Vagina (tissue), 2 donors: Measurements from ENCODE around the gene XAF1. TPM values are rescaled to one million over a fixed set of nuclear protein-coding genes. Genes with fewer than 3 reads are reported as not detected.

ENCODE experiments used
- DNase-seq, 2 donors: peaks; one replicate each; pipeline ENCODE4 v3.0.0-alpha.2; 2017; ENCODE audit errors: extremely low spot score in 2 of 2
- H3K27ac ChIP-seq: fragments of 200-600 bp; sonication (generic); one replicate; pipeline ENCODE4 v1.5.1; 2019
- H3K27me3 ChIP-seq: fragments of 200-600 bp; sonication (generic); one replicate; pipeline ENCODE4 v1.5.1; 2019
- H3K36me3 ChIP-seq, 2 donors: fragments of 200-600 bp; sonication (generic); one replicate each; pipeline ENCODE4 v1.5.1; 2017 to 2019
- H3K4me1 ChIP-seq: fragments of 200-600 bp; sonication (generic); one replicate; pipeline ENCODE4 v1.5.1; 2019
- H3K4me3 ChIP-seq, 2 donors: fragments of 200-600 bp; sonication (generic); 1 replicate in 1 of 2; 2 replicates in 1 of 2; pipeline ENCODE4 v1.5.1; 2016 to 2019
- H3K9me3 ChIP-seq: fragments of 200-600 bp; sonication (generic); one replicate; pipeline ENCODE4 v1.5.1; 2019
- POLR2A ChIP-seq, 2 donors: fragments of 450-650 bp; IDR thresholded peaks; one replicate each; pipeline ENCODE4 v1.6.1; 2017; ENCODE audit warnings: antibody characterized with exemption in 2 of 2, mild to moderate bottlenecking in 2 of 2, moderate library complexity in 2 of 2
- POLR2AphosphoS5 ChIP-seq, 2 donors: sonication (generic); formaldehyde crosslinking; IDR thresholded peaks; one replicate each; pipeline ENCODE4 v1.9.0; 2017; ENCODE audit warnings: antibody characterized with exemption in 2 of 2, mild to moderate bottlenecking in 2 of 2, low read depth in 1 of 2; ENCODE audit not compliant: insufficient read depth in 1 of 2
- intact Hi-C: fragments of 100-400 bp; cut with DNase I; formaldehyde crosslinking; loops from one replicate; pipeline ENCODE4 v1.15.1; 2023
- total RNA-seq: library from RNA; depleted of rRNA; stranded (reverse); fragments of >200 nt; gene quantifications from one replicate; pipeline ENCODE4 v1.2.3, GENCODE V29; 2016
- TF ChIP-seq, protein P1 (sequence below), 3 experiments: fragments of 450-650 bp in 2 of 3; fragments of 200-600 bp in 1 of 3; sonication (generic) in 1 of 3; IDR thresholded peaks; one replicate each; pipeline ENCODE4 v1.5.1; 2017 to 2019; ENCODE audit warnings: antibody characterized with exemption in 3 of 3, mild to moderate bottlenecking in 2 of 3, moderate library complexity in 2 of 3

The XAF1 gene
- total RNA-seq, 1 donor from 2014 or later = 43.0 TPM

DNA sequence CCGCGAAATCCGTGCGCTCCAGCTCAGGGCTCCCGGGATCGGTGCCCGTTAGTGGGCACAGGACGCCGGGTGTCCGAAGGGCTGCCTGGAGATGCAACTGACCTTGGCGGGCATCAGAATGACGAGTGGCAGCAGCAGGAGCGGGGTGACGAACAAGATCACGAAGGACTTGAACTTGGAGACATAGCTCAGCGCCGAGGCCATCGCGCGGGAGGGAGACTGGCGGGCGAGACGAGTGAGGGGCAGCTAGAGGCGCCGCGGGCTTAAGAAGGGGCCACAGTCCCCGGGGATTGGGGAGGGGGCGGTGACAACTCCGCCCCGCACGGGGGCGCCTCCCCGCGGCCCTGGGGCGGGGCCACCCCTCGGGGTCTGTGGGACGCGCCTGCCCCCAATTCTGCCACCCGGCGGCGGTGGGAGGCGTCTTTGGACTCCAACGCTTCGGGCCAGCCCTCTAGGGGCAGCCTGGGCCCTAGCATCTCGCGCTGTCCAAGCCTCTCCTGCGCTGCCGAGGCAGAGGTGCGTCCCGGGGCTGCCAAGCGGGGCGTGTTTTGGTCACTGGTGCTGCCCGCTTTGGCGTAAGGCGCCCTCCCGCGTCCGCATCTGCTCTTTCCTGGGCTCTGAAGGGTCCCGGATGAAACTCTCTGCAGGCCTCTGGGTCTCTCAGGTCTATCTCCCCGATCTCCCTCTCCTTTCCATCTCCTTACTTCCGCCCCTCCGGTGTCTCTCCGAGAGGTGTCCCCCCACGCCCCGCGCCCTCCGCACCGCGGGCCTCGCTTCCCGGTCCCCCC is 42.5 kb upstream of the XAF1 start, which contains the start of gene SLC13A5:
Gene SLC13A5 (minus strand): TSS at position 240 of the 788 bp plus-strand sequence. CDS start 36 bp downstream, at position 204.
- H3K9me3 ChIP-seq = no peaks in the 10 kb centered on the region
- intact Hi-C loops = no loop called here
- TF ChIP-seq POLR2AphosphoS5 (IDR thresholded peaks at IDR 0.05; ENCODE audit: insufficient read depth in 1 of 2, low read depth in 1 of 2) (no peak), POLR2A (IDR thresholded peaks at IDR 0.05) (no peak)
- TF ChIP-seq, protein P1, sequence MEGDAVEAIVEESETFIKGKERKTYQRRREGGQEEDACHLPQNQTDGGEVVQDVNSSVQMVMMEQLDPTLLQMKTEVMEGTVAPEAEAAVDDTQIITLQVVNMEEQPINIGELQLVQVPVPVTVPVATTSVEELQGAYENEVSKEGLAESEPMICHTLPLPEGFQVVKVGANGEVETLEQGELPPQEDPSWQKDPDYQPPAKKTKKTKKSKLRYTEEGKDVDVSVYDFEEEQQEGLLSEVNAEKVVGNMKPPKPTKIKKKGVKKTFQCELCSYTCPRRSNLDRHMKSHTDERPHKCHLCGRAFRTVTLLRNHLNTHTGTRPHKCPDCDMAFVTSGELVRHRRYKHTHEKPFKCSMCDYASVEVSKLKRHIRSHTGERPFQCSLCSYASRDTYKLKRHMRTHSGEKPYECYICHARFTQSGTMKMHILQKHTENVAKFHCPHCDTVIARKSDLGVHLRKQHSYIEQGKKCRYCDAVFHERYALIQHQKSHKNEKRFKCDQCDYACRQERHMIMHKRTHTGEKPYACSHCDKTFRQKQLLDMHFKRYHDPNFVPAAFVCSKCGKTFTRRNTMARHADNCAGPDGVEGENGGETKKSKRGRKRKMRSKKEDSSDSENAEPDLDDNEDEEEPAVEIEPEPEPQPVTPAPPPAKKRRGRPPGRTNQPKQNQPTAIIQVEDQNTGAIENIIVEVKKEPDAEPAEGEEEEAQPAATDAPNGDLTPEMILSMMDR (IDR thresholded peaks at IDR 0.05) = no peak
- DNase-seq = no peak
- peaks cover 22% of the 10 kb centered on the region for H3K4me1 ChIP-seq
- no peak within 1 kb of the TSS for H3K27ac ChIP-seq
- peak within 1 kb of the TSS; percentile 14 to 30 for H3K4me3 ChIP-seq
- H3K36me3 ChIP-seq = no peaks in the 10 kb centered on the region
- no peaks in the 10 kb centered on the region for H3K27me3 ChIP-seq

DNA sequence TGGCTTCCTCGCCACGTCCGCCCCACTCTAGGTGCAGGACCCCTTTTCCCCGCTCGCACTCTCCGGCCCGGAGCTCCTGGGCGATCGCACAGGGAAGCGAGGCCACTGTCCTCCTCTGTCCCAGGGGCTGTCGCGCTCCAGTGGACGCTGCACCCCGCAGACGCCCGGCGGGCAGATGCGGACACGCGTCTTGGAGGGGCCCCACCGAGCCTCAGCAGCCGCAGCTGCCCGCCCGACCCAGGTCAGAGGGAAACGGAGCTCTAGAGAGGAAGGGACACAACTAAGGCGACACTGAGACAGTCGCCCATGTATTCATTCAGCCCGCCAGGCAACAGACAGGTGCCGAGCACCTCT is 42.0 kb upstream of the XAF1 start:
- Histone ChIP-seq H3K9me3 (no peaks in the 10 kb centered on the region), H3K27me3 (no peaks in the 10 kb centered on the region), H3K36me3 (no peaks in the 10 kb centered on the region), H3K4me3 (peak overlapping the region; percentile 14 to 30), H3K4me1 (peaks cover 22% of the 10 kb centered on the region), H3K27ac (no peak overlapping the region)
- TF ChIP-seq, protein P1 (IDR thresholded peaks at IDR 0.05) = no peak
- no peak for TF ChIP-seq POLR2A (IDR thresholded peaks at IDR 0.05)
- no peak for TF ChIP-seq POLR2AphosphoS5 (IDR thresholded peaks at IDR 0.05; ENCODE audit: insufficient read depth in 1 of 2, low read depth in 1 of 2)
- intact Hi-C loops = no loop called here
- no peak for DNase-seq

DNA sequence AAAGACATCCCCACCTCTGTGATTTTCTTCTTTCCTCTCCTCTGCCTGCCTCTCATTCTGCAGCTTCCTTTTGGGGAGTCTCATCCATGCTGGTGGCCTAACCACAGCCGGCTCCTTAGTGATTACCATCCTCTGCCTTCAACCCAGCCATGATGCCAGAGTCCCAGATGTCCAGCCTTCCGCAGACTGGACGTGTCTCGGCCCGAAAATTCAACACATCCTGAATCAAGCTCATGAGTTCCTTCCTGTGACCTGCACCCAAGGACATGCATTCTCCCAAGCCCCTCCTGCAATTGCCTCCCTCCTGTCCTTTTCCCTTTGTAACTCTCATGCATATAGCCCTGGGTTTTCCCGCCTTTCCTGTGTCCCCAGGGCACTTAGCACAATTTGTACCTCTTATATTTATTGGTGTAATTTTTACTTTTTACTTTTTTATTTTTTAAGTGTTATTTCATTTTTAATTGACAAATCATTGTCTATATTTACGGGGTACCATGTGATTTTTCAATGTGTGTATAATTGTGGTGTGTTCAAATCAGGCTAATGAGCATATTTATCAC is 41.5 kb upstream of the XAF1 start:
- Histone ChIP-seq H3K9me3 (no peaks in the 10 kb centered on the region), H3K4me3 (no peak overlapping the region), H3K4me1 (peaks cover 22% of the 10 kb centered on the region), H3K27ac (no peak overlapping the region), H3K36me3 (no peaks in the 10 kb centered on the region), H3K27me3 (no peaks in the 10 kb centered on the region)
- intact Hi-C loops = no loop called here
- DNase-seq = no peak
- no peak for TF ChIP-seq POLR2AphosphoS5 (IDR thresholded peaks at IDR 0.05; ENCODE audit: insufficient read depth in 1 of 2, low read depth in 1 of 2)
- TF ChIP-seq, protein P1 (IDR thresholded peaks at IDR 0.05) = no peak
- no peak for TF ChIP-seq POLR2A (IDR thresholded peaks at IDR 0.05)

DNA sequence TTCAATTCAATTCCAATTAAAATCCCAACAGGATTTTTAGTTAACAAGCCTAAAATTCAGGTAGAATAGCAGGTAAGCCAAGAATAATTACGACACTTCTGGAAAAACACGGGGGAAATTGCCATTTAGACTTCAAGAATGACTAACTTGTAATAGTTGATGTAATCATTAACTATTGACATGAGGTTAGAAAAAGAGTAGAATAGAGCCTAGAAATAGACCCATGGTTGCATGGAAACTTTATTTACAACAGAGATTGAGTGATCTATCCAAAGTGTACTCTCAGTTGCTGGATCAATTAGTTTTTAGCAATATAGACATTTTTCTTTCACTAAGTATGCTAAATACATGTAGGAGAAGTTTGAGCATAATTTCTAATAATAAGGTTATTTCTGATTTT is 39.1 kb upstream of the XAF1 start:
- no peak for TF ChIP-seq POLR2A (IDR thresholded peaks at IDR 0.05)
- no peak for TF ChIP-seq POLR2AphosphoS5 (IDR thresholded peaks at IDR 0.05; ENCODE audit: insufficient read depth in 1 of 2, low read depth in 1 of 2)
- TF ChIP-seq, protein P1 (IDR thresholded peaks at IDR 0.05) = no peak
- peaks cover 20% of the 10 kb centered on the region for H3K4me1 ChIP-seq
- H3K4me3 ChIP-seq = no peak overlapping the region
- no peaks in the 10 kb centered on the region for H3K9me3 ChIP-seq
- H3K27ac ChIP-seq = no peak overlapping the region
- DNase-seq = no peak
- intact Hi-C loops = no loop called here
- no peaks in the 10 kb centered on the region for H3K27me3 ChIP-seq
- no peaks in the 10 kb centered on the region for H3K36me3 ChIP-seq

DNA sequence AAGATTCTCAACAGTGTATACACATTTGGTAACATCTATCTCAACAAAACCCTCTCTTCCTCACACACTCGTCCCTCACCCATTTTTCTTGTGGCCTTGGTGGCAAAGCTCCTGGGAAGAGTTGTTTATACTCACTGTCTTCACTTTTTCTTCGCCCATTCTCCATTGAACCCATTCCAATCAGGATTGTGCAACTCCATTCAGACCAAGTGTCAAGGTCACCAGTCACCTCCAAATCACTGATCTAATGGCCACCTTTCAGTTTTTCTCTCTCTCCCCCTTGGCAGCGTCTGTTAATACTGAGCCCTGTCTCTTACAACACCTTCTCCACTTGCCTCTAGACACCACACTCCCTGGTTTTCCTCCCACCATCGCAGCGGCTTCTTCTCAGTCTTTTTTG is 34.1 kb upstream of the XAF1 start:
- H3K27me3 ChIP-seq = no peaks in the 10 kb centered on the region
- no peak for DNase-seq
- TF ChIP-seq POLR2A (IDR thresholded peaks at IDR 0.05) (no peak), POLR2AphosphoS5 (IDR thresholded peaks at IDR 0.05; ENCODE audit: insufficient read depth in 1 of 2, low read depth in 1 of 2) (no peak)
- TF ChIP-seq, protein P1 (IDR thresholded peaks at IDR 0.05) = no peak
- no peaks in the 10 kb centered on the region for H3K36me3 ChIP-seq
- no peak overlapping the region for H3K4me3 ChIP-seq
- no peaks in the 10 kb centered on the region for H3K4me1 ChIP-seq
- intact Hi-C loops = no loop called here
- no peak overlapping the region for H3K27ac ChIP-seq
- H3K9me3 ChIP-seq = no peaks in the 10 kb centered on the region
